ENCODE data around the gene AMOTL1. TPM values are rescaled to one million over a fixed set of nuclear protein-coding genes. Genes with fewer than 3 reads are reported as not detected.

Gene AMOTL1
- total and polyA plus RNA-seq, 12 donors = 3.1 to 115 (median 68.3) TPM

GRCh38 chr11:94885133-94885532 lies 117.0 kb downstream of the AMOTL1 start:
- peaks cover 0 to 14% (median 0%) of the 10 kb centered on the region in 9 donors for H3K4me1 ChIP-seq
- peaks cover 0 to 40% (median 0%) of the 10 kb centered on the region in 9 donors for H3K36me3 ChIP-seq
- no peaks in the 10 kb centered on the region for H3K27me3 ChIP-seq
- H3K27ac ChIP-seq = no peak overlapping the region
- ATAC-seq (peak in 1 of 8 donors; percentile 19), DNase-seq (no peak)
- intact Hi-C loops (cut with DNase I) = no loop called here
- no peak for TF ChIP-seq CTCF (IDR thresholded peaks at IDR 0.05)
- peaks cover 0 to 14% (median 0%) of the 10 kb centered on the region in 11 donors for H3K9me3 ChIP-seq
- WGBS, 2 donors = 68 to 69% methylated on average over 5 of the region's 5 CpGs
- no peak overlapping the region for H3K4me3 ChIP-seq

GRCh38 chr11:94885581-94885980 lies 117.4 kb downstream of the AMOTL1 start:
- DNase-seq (no peak), ATAC-seq (peak in 5 of 8 donors; percentile 15 to 66 (median 42))
- Histone ChIP-seq H3K27ac (no peak overlapping the region), H3K36me3 (peaks cover 0 to 35% (median 0%) of the 10 kb centered on the region in 9 donors), H3K4me1 (peaks cover 0 to 14% (median 0%) of the 10 kb centered on the region in 9 donors), H3K27me3 (no peaks in the 10 kb centered on the region), H3K4me3 (no peak overlapping the region), H3K9me3 (peaks cover 0 to 17% (median 0%) of the 10 kb centered on the region in 11 donors)
- intact Hi-C loops (cut with DNase I) = no loop called here
- peak in 2 of 9 donors; percentile 6 to 15 for TF ChIP-seq CTCF (IDR thresholded peaks at IDR 0.05)

GRCh38 chr11:94888204-94888603 lies 120.0 kb downstream of the AMOTL1 start:
- H3K27me3 ChIP-seq = no peaks in the 10 kb centered on the region
- H3K27ac ChIP-seq = no peak overlapping the region
- DNase-seq (no peak), ATAC-seq (no peak)
- WGBS, 2 donors = 0% methylated on average over 1 of the region's 1 CpG
- no peak for TF ChIP-seq CTCF (IDR thresholded peaks at IDR 0.05)
- peaks cover 0 to 8% (median 0%) of the 10 kb centered on the region in 9 donors for H3K4me1 ChIP-seq
- peaks cover 0 to 35% (median 13%) of the 10 kb centered on the region in 11 donors for H3K9me3 ChIP-seq
- H3K36me3 ChIP-seq = peaks cover 0 to 13% (median 0%) of the 10 kb centered on the region in 9 donors
- H3K4me3 ChIP-seq = no peak overlapping the region
- intact Hi-C loops (cut with DNase I) = no loop called here

- peak overlapping the region in 1 of 10 donors; percentile 3 for H3K27ac ChIP-seq
- no peaks in the 10 kb centered on the region for H3K27me3 ChIP-seq
- TF ChIP-seq CTCF (IDR thresholded peaks at IDR 0.05) = no peak
- peaks cover 0 to 19% (median 0%) of the 10 kb centered on the region in 9 donors for H3K36me3 ChIP-seq
- ATAC-seq = peak in 6 of 8 donors; percentile 51 to 86 (median 62)
- 49 to 53% methylated on average over 2 of the region's 2 CpGs for WGBS, 2 donors
- intact Hi-C loops (cut with DNase I) = loop anchor here in 5 of 10 donors (5.0 to 10.0 kb wide), 3 partner anchors 43 to 371 kb away; no protein-coding TSS in a partner anchor
- peaks cover 0 to 44% (median 21%) of the 10 kb centered on the region in 11 donors for H3K9me3 ChIP-seq
- no peak for DNase-seq
- no peak overlapping the region for H3K4me3 ChIP-seq
- peaks cover 0 to 9% (median 0%) of the 10 kb centered on the region in 9 donors for H3K4me1 ChIP-seq
These were observed 127.3 kb downstream of the AMOTL1 start for GRCh38 chr11:94895451-94895850.
